HepG2 (cell line): ENCODE data around the gene HMBS. TPM values are rescaled to one million over a fixed set of nuclear protein-coding genes. Genes with fewer than 3 reads are reported as not detected.
A peak's percentile ranks its signal among the peaks of the same experiment; 100 is the strongest.

ENCODE experiments used
- BORCS8-MEF2B ChIP-seq: sonication (generic); formaldehyde crosslinking; IDR thresholded peaks from 2 replicates; pipeline ENCODE4 v1.8.0; 2022; ENCODE audit warnings: mild to moderate bottlenecking, missing genetic modification reagents
- CREM ChIP-seq, 2 experiments: sonication (generic) in 1 of 2; formaldehyde crosslinking in 1 of 2; IDR thresholded peaks; 2 replicates each; pipeline versions ENCODE4 v1.4.0 to v1.6.1; 2016 to 2020; ENCODE audit warnings: antibody characterized with exemption in 1 of 2, mild to moderate bottlenecking in 1 of 2, missing genetic modification reagents in 1 of 2
- FOXJ3 ChIP-seq: sonication (generic); formaldehyde crosslinking; IDR thresholded peaks from 2 replicates; pipeline ENCODE4 v1.4.0; 2020; ENCODE audit warnings: missing genetic modification reagents, mild to moderate bottlenecking, borderline replicate concordance
- GABPB1 ChIP-seq: IDR thresholded peaks from 2 replicates; pipeline ENCODE4 v1.6.1; 2016; ENCODE audit warnings: mild to moderate bottlenecking, missing genetic modification reagents, moderate library complexity, missing compliant biosample characterization
- GPN1 ChIP-seq: sonication (generic); formaldehyde crosslinking; IDR thresholded peaks from 2 replicates; pipeline ENCODE4 v1.5.1; 2020; ENCODE audit warnings: missing genetic modification reagents, borderline replicate concordance
- KLF16 ChIP-seq, 2 experiments: sonication (generic) in 1 of 2; formaldehyde crosslinking in 1 of 2; IDR thresholded peaks; 2 replicates each; pipeline versions ENCODE4 v1.6.1 to v1.8.0; 2016 to 2023; ENCODE audit warnings: missing genetic modification reagents in 2 of 2, missing compliant biosample characterization in 1 of 2
- PBX3 ChIP-seq: sonication (generic); formaldehyde crosslinking; IDR thresholded peaks from 2 replicates; pipeline ENCODE4 v1.8.1; 2023; ENCODE audit warnings: missing genetic modification reagents, inconsistent platforms, borderline replicate concordance
- PHF21A ChIP-seq: sonication (generic); formaldehyde crosslinking; IDR thresholded peaks from 2 replicates; pipeline ENCODE4 v1.5.0; 2020; ENCODE audit warnings: mild to moderate bottlenecking, missing genetic modification reagents
- RFX1 ChIP-seq: fragments of 450-650 bp; IDR thresholded peaks from 2 replicates; pipeline ENCODE4 v1.6.1; 2017
- SIN3A ChIP-seq: IDR thresholded peaks from 2 replicates; pipeline ENCODE4 v1.6.1; 2011; ENCODE audit warnings: low read depth, mild to moderate bottlenecking, control low read depth, low read length, borderline replicate concordance
- SOX5 ChIP-seq: IDR thresholded peaks from 2 replicates; pipeline ENCODE4 v1.6.1; 2016; ENCODE audit warnings: borderline replicate concordance
- SP2 ChIP-seq: sonication (generic); formaldehyde crosslinking; IDR thresholded peaks from 2 replicates; pipeline ENCODE4 v1.5.1; 2020; ENCODE audit warnings: mild to moderate bottlenecking, missing genetic modification reagents
- SPEN ChIP-seq: sonication (generic); formaldehyde crosslinking; IDR thresholded peaks from 2 replicates; pipeline ENCODE4 v1.5.1; 2020; ENCODE audit warnings: low read depth, mild to moderate bottlenecking, missing genetic modification reagents
- ZBTB1 ChIP-seq: sonication (generic); formaldehyde crosslinking; IDR thresholded peaks from 2 replicates; pipeline ENCODE4 v1.4.0; 2020; ENCODE audit warnings: missing genetic modification reagents, borderline replicate concordance
- ZBTB21 ChIP-seq: sonication (generic); formaldehyde crosslinking; IDR thresholded peaks from 2 replicates; pipeline ENCODE4 v1.4.0; 2020; ENCODE audit warnings: missing genetic modification reagents
- ZNF430 ChIP-seq: sonication (generic); formaldehyde crosslinking; IDR thresholded peaks from 2 replicates; pipeline ENCODE4 v1.9.0; 2021; ENCODE audit warnings: mild to moderate bottlenecking, missing genetic modification reagents
- polyA plus RNA-seq, 8 experiments: library from polyadenylated mRNA; depleted of rRNA in 3 of 8; stranded (reverse) in 7 of 8; unstranded in 1 of 8; fragments of >200 nt; fragmentation: Illumina TruSeq in 4 of 8; extraction: Trizol in 4 of 8; gene quantifications; 2 replicates each; pipeline versions ENCODE4 v1.2.1 to v1.2.3, GENCODE V29; 2011 to 2016; ENCODE audit warnings: low read depth in 4 of 8, missing spikeins in 1 of 8, mixed read lengths in 1 of 8; ENCODE audit not compliant: insufficient read depth in 1 of 8
- total RNA-seq, 5 experiments: library from RNA; depleted of rRNA; stranded (reverse); fragments of >200 nt; fragmentation: Illumina TruSeq; extraction: Trizol; gene quantifications; 2 replicates each; pipeline ENCODE4 v1.2.3, GENCODE V29; 2016; ENCODE audit warnings: low read depth in 1 of 5
- TF ChIP-seq, protein P1 (sequence below): sonication (generic); formaldehyde crosslinking; IDR thresholded peaks from 2 replicates; pipeline ENCODE4 v1.5.0; 2020; ENCODE audit warnings: mild to moderate bottlenecking, missing genetic modification reagents, borderline replicate concordance
- TF ChIP-seq, protein P2 (sequence below): sonication (generic); formaldehyde crosslinking; IDR thresholded peaks from 2 replicates; pipeline ENCODE4 v1.5.0; 2020; ENCODE audit warnings: mild to moderate bottlenecking, missing genetic modification reagents

Gene HMBS
- total and polyA plus RNA-seq, 2 of the 13 experiments (the other 11 are each of a cell fraction or from before 2014, with no cell fraction given): 9.4 to 46.9 TPM

DNA sequence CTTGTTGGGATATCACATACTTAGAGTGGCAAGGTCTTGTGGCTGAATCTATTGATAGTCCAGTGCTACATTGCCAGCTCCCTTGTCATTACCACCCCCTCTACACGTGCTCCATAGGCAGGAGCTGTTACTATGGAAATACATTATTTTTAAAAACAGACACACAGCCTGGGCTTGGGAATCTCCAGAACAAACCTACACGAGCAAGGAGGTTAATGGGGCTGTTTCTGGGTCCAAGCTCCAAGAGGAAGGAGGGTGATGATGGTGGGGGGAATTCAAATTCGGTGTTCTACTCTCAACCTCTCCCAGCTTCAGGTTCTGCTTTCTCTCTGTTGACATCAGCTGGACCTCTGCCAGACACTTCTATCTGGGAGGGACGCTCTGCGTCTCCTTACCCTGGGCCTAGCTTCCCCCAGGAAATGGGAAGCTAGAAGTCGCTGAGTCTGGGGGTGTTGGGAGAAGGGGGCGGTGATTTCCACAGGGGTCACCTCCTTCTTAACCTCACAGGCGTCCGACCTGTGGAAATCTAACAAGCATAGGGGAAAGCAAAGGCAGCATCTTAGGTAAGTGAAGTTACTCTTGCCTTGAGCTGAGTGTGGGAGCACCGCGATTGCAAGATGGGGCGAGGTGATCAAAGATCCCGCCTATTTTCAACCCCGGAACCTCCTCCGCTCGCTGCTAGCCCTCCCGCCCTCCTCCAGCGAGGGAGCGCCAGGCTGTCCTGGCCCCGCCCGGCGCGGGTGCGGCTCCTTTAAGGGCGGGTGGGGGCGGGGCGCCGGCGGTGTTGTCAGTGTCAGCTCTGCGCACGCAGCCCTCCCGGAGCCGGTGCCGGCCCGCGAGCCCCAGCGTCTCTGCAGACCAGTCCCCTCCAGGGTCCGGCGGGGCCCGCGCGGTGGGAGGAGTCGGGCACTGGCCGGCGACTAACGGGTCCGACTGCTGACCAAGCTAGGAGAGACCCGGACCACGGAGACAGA is 22.2 kb downstream of the HMBS start, which contains the start of gene C2CD2L (continued):
- TF ChIP-seq, protein P1, sequence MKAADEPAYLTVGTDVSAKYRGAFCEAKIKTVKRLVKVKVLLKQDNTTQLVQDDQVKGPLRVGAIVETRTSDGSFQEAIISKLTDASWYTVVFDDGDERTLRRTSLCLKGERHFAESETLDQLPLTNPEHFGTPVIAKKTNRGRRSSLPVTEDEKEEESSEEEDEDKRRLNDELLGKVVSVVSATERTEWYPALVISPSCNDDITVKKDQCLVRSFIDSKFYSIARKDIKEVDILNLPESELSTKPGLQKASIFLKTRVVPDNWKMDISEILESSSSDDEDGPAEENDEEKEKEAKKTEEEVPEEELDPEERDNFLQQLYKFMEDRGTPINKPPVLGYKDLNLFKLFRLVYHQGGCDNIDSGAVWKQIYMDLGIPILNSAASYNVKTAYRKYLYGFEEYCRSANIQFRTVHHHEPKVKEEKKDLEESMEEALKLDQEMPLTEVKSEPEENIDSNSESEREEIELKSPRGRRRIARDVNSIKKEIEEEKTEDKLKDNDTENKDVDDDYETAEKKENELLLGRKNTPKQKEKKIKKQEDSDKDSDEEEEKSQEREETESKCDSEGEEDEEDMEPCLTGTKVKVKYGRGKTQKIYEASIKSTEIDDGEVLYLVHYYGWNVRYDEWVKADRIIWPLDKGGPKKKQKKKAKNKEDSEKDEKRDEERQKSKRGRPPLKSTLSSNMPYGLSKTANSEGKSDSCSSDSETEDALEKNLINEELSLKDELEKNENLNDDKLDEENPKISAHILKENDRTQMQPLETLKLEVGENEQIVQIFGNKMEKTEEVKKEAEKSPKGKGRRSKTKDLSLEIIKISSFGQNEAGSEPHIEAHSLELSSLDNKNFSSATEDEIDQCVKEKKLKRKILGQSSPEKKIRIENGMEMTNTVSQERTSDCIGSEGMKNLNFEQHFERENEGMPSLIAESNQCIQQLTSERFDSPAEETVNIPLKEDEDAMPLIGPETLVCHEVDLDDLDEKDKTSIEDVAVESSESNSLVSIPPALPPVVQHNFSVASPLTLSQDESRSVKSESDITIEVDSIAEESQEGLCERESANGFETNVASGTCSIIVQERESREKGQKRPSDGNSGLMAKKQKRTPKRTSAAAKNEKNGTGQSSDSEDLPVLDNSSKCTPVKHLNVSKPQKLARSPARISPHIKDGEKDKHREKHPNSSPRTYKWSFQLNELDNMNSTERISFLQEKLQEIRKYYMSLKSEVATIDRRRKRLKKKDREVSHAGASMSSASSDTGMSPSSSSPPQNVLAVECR (CRISPR knock-in tag): peak; percentile 87
- TF ChIP-seq FOXJ3 (CRISPR knock-in tag): 0 out of 2 replicates have a peak, but pooled peaks have one; percentile 37
- 0 out of 2 replicates have a peak, but pooled peaks have one; percentile 16 for TF ChIP-seq CREM (IDR thresholded peaks at IDR 0.05)
- TF ChIP-seq CREM (CRISPR knock-in tag; IDR thresholded peaks at IDR 0.05): no peak
- peak in 1 of 2 experiments; percentile 56; a peak in 1 of 4 replicates for TF ChIP-seq KLF16 (CRISPR knock-in tag; IDR thresholded peaks at IDR 0.05)
- no peak for TF ChIP-seq ZBTB21
- peak; percentile 20 for TF ChIP-seq SPEN (CRISPR knock-in tag)
- 0 out of 2 replicates have a peak, but pooled peaks have one; percentile 3 for TF ChIP-seq SOX5
- TF ChIP-seq SIN3A: peak; percentile 79; the same call in 1 of the 2 replicates
- peak; percentile 35; the same call in 1 of the 2 replicates for TF ChIP-seq BORCS8-MEF2B (CRISPR knock-in tag)
- no peak for TF ChIP-seq PHF21A (CRISPR knock-in tag)
- TF ChIP-seq ZNF430 (CRISPR knock-in tag): no peak
- TF ChIP-seq GPN1 (CRISPR knock-in tag): 0 out of 2 replicates have a peak, but pooled peaks have one; percentile 5
- TF ChIP-seq GABPB1 (CRISPR knock-in tag): peak; percentile 80
- peak; percentile 17; the same call in 1 of the 2 replicates for TF ChIP-seq RFX1
- no peak for TF ChIP-seq PBX3 (CRISPR knock-in tag)
- TF ChIP-seq, protein P2, sequence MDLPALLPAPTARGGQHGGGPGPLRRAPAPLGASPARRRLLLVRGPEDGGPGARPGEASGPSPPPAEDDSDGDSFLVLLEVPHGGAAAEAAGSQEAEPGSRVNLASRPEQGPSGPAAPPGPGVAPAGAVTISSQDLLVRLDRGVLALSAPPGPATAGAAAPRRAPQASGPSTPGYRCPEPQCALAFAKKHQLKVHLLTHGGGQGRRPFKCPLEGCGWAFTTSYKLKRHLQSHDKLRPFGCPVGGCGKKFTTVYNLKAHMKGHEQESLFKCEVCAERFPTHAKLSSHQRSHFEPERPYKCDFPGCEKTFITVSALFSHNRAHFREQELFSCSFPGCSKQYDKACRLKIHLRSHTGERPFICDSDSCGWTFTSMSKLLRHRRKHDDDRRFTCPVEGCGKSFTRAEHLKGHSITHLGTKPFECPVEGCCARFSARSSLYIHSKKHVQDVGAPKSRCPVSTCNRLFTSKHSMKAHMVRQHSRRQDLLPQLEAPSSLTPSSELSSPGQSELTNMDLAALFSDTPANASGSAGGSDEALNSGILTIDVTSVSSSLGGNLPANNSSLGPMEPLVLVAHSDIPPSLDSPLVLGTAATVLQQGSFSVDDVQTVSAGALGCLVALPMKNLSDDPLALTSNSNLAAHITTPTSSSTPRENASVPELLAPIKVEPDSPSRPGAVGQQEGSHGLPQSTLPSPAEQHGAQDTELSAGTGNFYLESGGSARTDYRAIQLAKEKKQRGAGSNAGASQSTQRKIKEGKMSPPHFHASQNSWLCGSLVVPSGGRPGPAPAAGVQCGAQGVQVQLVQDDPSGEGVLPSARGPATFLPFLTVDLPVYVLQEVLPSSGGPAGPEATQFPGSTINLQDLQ: 0 out of 2 replicates have a peak, but pooled peaks have one; percentile 43
- TF ChIP-seq ZBTB1 (CRISPR knock-in tag): no peak
- TF ChIP-seq SP2: no peak; the same call in 1 of the 2 replicates
